Keratinocyte (primary cell): ENCODE measurements around the gene MTM1. TPM values are rescaled to one million over a fixed set of nuclear protein-coding genes. Genes with fewer than 3 reads are reported as not detected.

Experiments
- DNase-seq: peaks from one replicate; pipeline ENCODE4 v3.0.0-alpha.2; 2011; ENCODE audit warnings: low read depth, missing footprints, low spot score
- FAIRE-seq: peaks from 2 replicates; lab custom pipeline; 2011; peaks lifted over from hg19 to GRCh38; lab: Jason Lieb, UNC
- H2AFZ ChIP-seq: 2 replicates; pipeline ENCODE4 v1.6.0; 2012; ENCODE audit warnings: low read length, control low read depth, inconsistent platforms; ENCODE audit not compliant: control insufficient read depth
- H3K27ac ChIP-seq: 2 replicates; pipeline ENCODE4 v1.5.1; 2011; ENCODE audit warnings: low read length; ENCODE audit not compliant: control insufficient read depth, insufficient read depth
- H3K27me3 ChIP-seq: 3 replicates; pipeline ENCODE4 v1.6.0; 2011; ENCODE audit warnings: low read length; ENCODE audit not compliant: control insufficient read depth, insufficient read depth; ENCODE audit errors: extremely low read depth
- H3K36me3 ChIP-seq, 2 experiments: 2 replicates in 1 of 2; 3 replicates in 1 of 2; pipeline ENCODE4 v1.5.1; 2011; ENCODE audit warnings: low read length in 2 of 2, mild to moderate bottlenecking in 1 of 2; ENCODE audit not compliant: control insufficient read depth in 2 of 2, insufficient read depth in 2 of 2; ENCODE audit errors: extremely low read depth in 1 of 2
- H3K4me1 ChIP-seq: 3 replicates; pipeline ENCODE4 v1.5.1; 2011; ENCODE audit warnings: low read length; ENCODE audit not compliant: control insufficient read depth, insufficient read depth; ENCODE audit errors: extremely low read depth
- H3K4me2 ChIP-seq: 3 replicates; pipeline ENCODE4 v1.6.0; 2011; ENCODE audit warnings: low read depth, low read length; ENCODE audit not compliant: control insufficient read depth, insufficient read depth; ENCODE audit errors: extremely low read depth
- H3K4me3 ChIP-seq, 3 experiments: fragments of 200-600 bp in 1 of 3; sonication (generic) in 1 of 3; 2 replicates in 2 of 3; 3 replicates in 1 of 3; pipeline ENCODE4 v1.5.1; 2011 to 2016; ENCODE audit warnings: low read length in 3 of 3, mild to moderate bottlenecking in 3 of 3, control low read depth in 2 of 3, inconsistent platforms in 1 of 3, low read depth in 1 of 3, mixed read lengths in 1 of 3, mixed run types in 1 of 3, moderate library complexity in 1 of 3; ENCODE audit not compliant: control insufficient read depth in 2 of 3, insufficient read depth in 2 of 3; ENCODE audit errors: extremely low read depth in 1 of 3
- H3K79me2 ChIP-seq: 2 replicates; pipeline ENCODE4 v1.6.0; 2012; ENCODE audit warnings: low read length; ENCODE audit not compliant: control insufficient read depth, insufficient read depth
- H3K9ac ChIP-seq: 3 replicates; pipeline ENCODE4 v1.6.0; 2011; ENCODE audit warnings: low read length; ENCODE audit not compliant: control insufficient read depth, insufficient read depth; ENCODE audit errors: extremely low read depth
- H3K9me1 ChIP-seq: 3 replicates; pipeline ENCODE4 v1.6.0; 2011; ENCODE audit warnings: low read length; ENCODE audit not compliant: control insufficient read depth, insufficient read depth; ENCODE audit errors: extremely low read depth
- H3K9me3 ChIP-seq: 2 replicates; pipeline ENCODE4 v1.5.1; 2012; ENCODE audit warnings: low read depth, low read length; ENCODE audit not compliant: control insufficient read depth
- H4K20me1 ChIP-seq: 3 replicates; pipeline ENCODE4 v1.6.0; 2011; ENCODE audit warnings: low read length; ENCODE audit not compliant: control insufficient read depth, insufficient read depth; ENCODE audit errors: extremely low read depth
- CTCF ChIP-seq, 3 experiments: IDR thresholded peaks in 1 of 3; conservative IDR thresholded peaks in 1 of 3; optimal IDR thresholded peaks in 1 of 3; 2 replicates in 2 of 3; 3 replicates in 1 of 3; pipeline versions ENCODE3 to v1.5.1; 2011; ENCODE audit warnings: low read length in 3 of 3, mild to moderate bottlenecking in 3 of 3, moderate library complexity in 2 of 3, control low read depth in 1 of 3, inconsistent platforms in 1 of 3; ENCODE audit not compliant: insufficient read depth in 2 of 3; ENCODE audit errors: extremely low read depth in 1 of 3
- EZH2 ChIP-seq: IDR thresholded peaks from one replicate; pipeline ENCODE4 v1.6.1; 2012; ENCODE audit warnings: inconsistent platforms, mild to moderate bottlenecking, low read length, moderate library complexity
- dilution Hi-C: fragments of 300-500 bp; cut with MboI; formaldehyde crosslinking; loops from one replicate; pipeline ENCODE4 v1.7.0; 2020; ENCODE audit warnings: low sequenced_read_pairs; ENCODE audit not compliant: extremely low pct_ligation_motif_present
- polyA plus RNA-seq, 5 experiments: library from polyadenylated mRNA; depleted of rRNA in 3 of 5; stranded (reverse) in 3 of 5; stranded (forward) in 1 of 5; unstranded in 1 of 5; fragments of >200 nt; gene quantifications; 1 replicate in 1 of 5; 2 replicates in 3 of 5; 3 replicates in 1 of 5; pipeline versions ENCODE4 v1.2.1 to v1.2.3, GENCODE V29; 2011 to 2012; ENCODE audit warnings: missing spikeins in 2 of 5, low read depth in 1 of 5, low replicate concordance in 1 of 5

The MTM1 gene
- polyA plus RNA-seq, 1 donor (not counting 4 experiments of a cell fraction or from before 2014, with no cell fraction given): 13.9 TPM

- Histone ChIP-seq H3K36me3 (no peaks in the 10 kb centered on the region), H3K79me2 (peaks cover 50% of the 10 kb centered on the region), H3K4me2 (peak overlapping the region; percentile 50), H3K4me3 (no peak overlapping the region), H4K20me1 (no peaks in the 10 kb centered on the region), H3K27me3 (no peaks in the 10 kb centered on the region), H3K9ac (no peak overlapping the region), H3K27ac (peak overlapping the region; percentile 15), H2AFZ (no peak overlapping the region), H3K9me3 (no peaks in the 10 kb centered on the region), H3K9me1 (peaks cover 2% of the 10 kb centered on the region), H3K4me1 (peaks cover 26% of the 10 kb centered on the region)
- DNase-seq (peak; percentile 36), FAIRE-seq (no peak)
- no peak for TF ChIP-seq EZH2
- TF ChIP-seq CTCF (optimal IDR thresholded peaks at IDR 0.05 in 1 of 3, IDR thresholded peaks at IDR 0.05 in 1 of 3, conservative IDR thresholded peaks at IDR 0.05 in 1 of 3; ENCODE audit: extremely low read depth in 1 of 3, insufficient read depth in 2 of 3, low read length in 3 of 3): no peak
- dilution Hi-C loops: no loop called here
Observed at GRCh38 chrX:150581093-150581775, 12.8 kb downstream of the MTM1 start.

GRCh38 chrX:150582338-150582948, 14.0 kb downstream of the MTM1 start:
- Histone ChIP-seq H3K27me3 (no peaks in the 10 kb centered on the region), H3K27ac (no peak overlapping the region), H3K36me3 (no peaks in the 10 kb centered on the region), H4K20me1 (no peaks in the 10 kb centered on the region), H3K4me3 (no peak overlapping the region), H3K79me2 (peaks cover 40% of the 10 kb centered on the region), H3K9me1 (peaks cover 2% of the 10 kb centered on the region), H3K4me1 (peaks cover 13% of the 10 kb centered on the region), H3K9me3 (no peaks in the 10 kb centered on the region), H3K4me2 (no peak overlapping the region), H2AFZ (no peak overlapping the region), H3K9ac (no peak overlapping the region)
- FAIRE-seq (no peak), DNase-seq (no peak)
- dilution Hi-C loops: no loop called here
- TF ChIP-seq EZH2: no peak
- no peak for TF ChIP-seq CTCF (optimal IDR thresholded peaks at IDR 0.05 in 1 of 3, IDR thresholded peaks at IDR 0.05 in 1 of 3, conservative IDR thresholded peaks at IDR 0.05 in 1 of 3; ENCODE audit: extremely low read depth in 1 of 3, insufficient read depth in 2 of 3, low read length in 3 of 3)
